ENCODE data around the gene FBXO22. TPM values are rescaled to one million over a fixed set of nuclear protein-coding genes. Genes with fewer than 3 reads are reported as not detected.
A peak's percentile ranks its signal among the peaks of the same experiment; 100 is the strongest.

FBXO22 gene
- total RNA-seq, 2 experiments from 2014 or later = 5.4 to 7.4 TPM

- H3K36me3 ChIP-seq (ENCODE audit: insufficient read depth, low read length) = no peaks in the 10 kb centered on the region
- intact Hi-C loops (cut with DNase I, micrococcal nuclease) = no loop called here
- POLR2A ChIA-PET = no interaction called here
- no peak overlapping the region for H3K4me3 ChIP-seq (ENCODE audit: low read length)
- ATAC-seq (ENCODE audit: poor library complexity) (no peak), DNase-seq (no peak)
- Mint-ChIP-seq H3K4me1 (ENCODE audit: low read depth) (no peaks in the 10 kb centered on the region), H3K27ac (no peak overlapping the region), H3K36me3 (ENCODE audit: low read depth) (no peaks in the 10 kb centered on the region), H3K9me3 (no peaks in the 10 kb centered on the region), H3K4me3 (no peak overlapping the region), H3K27me3 (peaks cover 62% of the 10 kb centered on the region)
- TF ChIP-seq, protein P1, sequence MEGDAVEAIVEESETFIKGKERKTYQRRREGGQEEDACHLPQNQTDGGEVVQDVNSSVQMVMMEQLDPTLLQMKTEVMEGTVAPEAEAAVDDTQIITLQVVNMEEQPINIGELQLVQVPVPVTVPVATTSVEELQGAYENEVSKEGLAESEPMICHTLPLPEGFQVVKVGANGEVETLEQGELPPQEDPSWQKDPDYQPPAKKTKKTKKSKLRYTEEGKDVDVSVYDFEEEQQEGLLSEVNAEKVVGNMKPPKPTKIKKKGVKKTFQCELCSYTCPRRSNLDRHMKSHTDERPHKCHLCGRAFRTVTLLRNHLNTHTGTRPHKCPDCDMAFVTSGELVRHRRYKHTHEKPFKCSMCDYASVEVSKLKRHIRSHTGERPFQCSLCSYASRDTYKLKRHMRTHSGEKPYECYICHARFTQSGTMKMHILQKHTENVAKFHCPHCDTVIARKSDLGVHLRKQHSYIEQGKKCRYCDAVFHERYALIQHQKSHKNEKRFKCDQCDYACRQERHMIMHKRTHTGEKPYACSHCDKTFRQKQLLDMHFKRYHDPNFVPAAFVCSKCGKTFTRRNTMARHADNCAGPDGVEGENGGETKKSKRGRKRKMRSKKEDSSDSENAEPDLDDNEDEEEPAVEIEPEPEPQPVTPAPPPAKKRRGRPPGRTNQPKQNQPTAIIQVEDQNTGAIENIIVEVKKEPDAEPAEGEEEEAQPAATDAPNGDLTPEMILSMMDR (IDR thresholded peaks at IDR 0.05) = no peak
- CTCF ChIA-PET = interaction anchor here (0.8 kb wide), 1 partner anchor 9 kb away, joined by 3 read pairs; no protein-coding TSS in a partner anchor
- H3K9me3 ChIP-seq (ENCODE audit: control insufficient read depth in 1 of 2, insufficient read depth in 1 of 2, low read length in 2 of 2) = no peaks in the 10 kb centered on the region
- peaks cover 0 to 6% of the 10 kb centered on the region in 2 experiments for H3K27me3 ChIP-seq (ENCODE audit: control insufficient read depth in 1 of 2, insufficient read depth in 2 of 2, low read length in 2 of 2)
- H3K27ac ChIP-seq (ENCODE audit: low read depth in 1 of 2, low read length in 2 of 2) = no peak overlapping the region
- H3K4me1 ChIP-seq (ENCODE audit: insufficient read depth, low read length) = no peaks in the 10 kb centered on the region
Measured at GRCh38 chr15:75948761-75949296, 45.2 kb downstream of the FBXO22 start.

DNA sequence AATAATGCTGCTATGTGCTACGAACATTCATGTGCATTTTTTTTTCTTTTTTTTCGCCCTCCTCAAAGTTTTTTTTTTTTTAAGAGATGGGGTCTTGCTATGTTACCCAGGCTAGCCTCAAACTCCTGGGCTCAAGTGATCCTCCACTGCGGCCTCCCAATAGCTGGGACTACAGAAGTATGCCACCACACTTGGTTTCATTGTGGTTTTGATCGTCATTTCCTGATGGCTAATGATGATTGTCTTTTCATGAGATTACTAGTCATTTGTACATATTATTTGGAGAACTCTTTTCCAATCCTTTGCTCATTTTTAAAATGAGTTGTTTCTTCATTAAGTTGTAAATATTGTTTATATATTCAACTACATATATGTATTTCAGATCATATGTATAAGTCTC, 48.8 kb downstream of the FBXO22 start:
- Histone ChIP-seq H3K4me3 (ENCODE audit: low read length) (no peak overlapping the region), H3K4me1 (ENCODE audit: insufficient read depth, low read length) (no peaks in the 10 kb centered on the region), H3K27me3 (ENCODE audit: control insufficient read depth in 1 of 2, insufficient read depth in 2 of 2, low read length in 2 of 2) (peaks cover 0 to 21% of the 10 kb centered on the region in 2 experiments), H3K27ac (ENCODE audit: low read depth in 1 of 2, low read length in 2 of 2) (no peak overlapping the region), H3K36me3 (ENCODE audit: insufficient read depth, low read length) (no peaks in the 10 kb centered on the region), H3K9me3 (ENCODE audit: control insufficient read depth in 1 of 2, insufficient read depth in 1 of 2, low read length in 2 of 2) (no peaks in the 10 kb centered on the region)
- H3K36me3 Mint-ChIP-seq (ENCODE audit: low read depth) = no peaks in the 10 kb centered on the region
- no peaks in the 10 kb centered on the region for H3K4me1 Mint-ChIP-seq (ENCODE audit: low read depth)
- intact Hi-C loops (cut with DNase I, micrococcal nuclease) = no loop called here
- no peak overlapping the region for H3K27ac Mint-ChIP-seq
- no peaks in the 10 kb centered on the region for H3K9me3 Mint-ChIP-seq
- ATAC-seq (ENCODE audit: poor library complexity) (no peak), DNase-seq (peak in 2 of 14 experiments; percentile 11)
- POLR2A ChIA-PET = no interaction called here
- CTCF ChIA-PET = no interaction called here
- no peak overlapping the region for H3K4me3 Mint-ChIP-seq
- TF ChIP-seq, protein P1 (IDR thresholded peaks at IDR 0.05) = no peak
- H3K27me3 Mint-ChIP-seq = peaks cover 76% of the 10 kb centered on the region

- H3K4me3 ChIP-seq (ENCODE audit: low read length) = no peak overlapping the region
- no peak for DNase-seq
- no peak for ATAC-seq (ENCODE audit: poor library complexity)
- no peak overlapping the region for H3K27ac Mint-ChIP-seq
- intact Hi-C loops (cut with DNase I, micrococcal nuclease) = no loop called here
- H3K27me3 Mint-ChIP-seq = peaks cover 68% of the 10 kb centered on the region
- H3K4me1 Mint-ChIP-seq (ENCODE audit: low read depth) = no peaks in the 10 kb centered on the region
- no peak overlapping the region for H3K4me3 Mint-ChIP-seq
- no peak overlapping the region for H3K27ac ChIP-seq (ENCODE audit: low read depth in 1 of 2, low read length in 2 of 2)
- H3K36me3 ChIP-seq (ENCODE audit: insufficient read depth, low read length) = no peaks in the 10 kb centered on the region
- POLR2A ChIA-PET = no interaction called here
- no peaks in the 10 kb centered on the region for H3K4me1 ChIP-seq (ENCODE audit: insufficient read depth, low read length)
- TF ChIP-seq, protein P1 (IDR thresholded peaks at IDR 0.05) = no peak
- peaks cover 6 to 26% of the 10 kb centered on the region in 2 experiments for H3K27me3 ChIP-seq (ENCODE audit: control insufficient read depth in 1 of 2, insufficient read depth in 2 of 2, low read length in 2 of 2)
- H3K9me3 Mint-ChIP-seq = no peaks in the 10 kb centered on the region
- CTCF ChIA-PET = interaction anchor here (1.8 kb wide), 1 partner anchor 10 kb away, joined by 6 read pairs; no protein-coding TSS in a partner anchor
- H3K9me3 ChIP-seq (ENCODE audit: control insufficient read depth in 1 of 2, insufficient read depth in 1 of 2, low read length in 2 of 2) = no peaks in the 10 kb centered on the region
- H3K36me3 Mint-ChIP-seq (ENCODE audit: low read depth) = no peaks in the 10 kb centered on the region
Measured at GRCh38 chr15:75955720-75956119, 52.0 kb downstream of the FBXO22 start.

Data from CD4-positive, alpha-beta T cell (primary cell).